Thyroid gland (tissue), 4 donors: ENCODE results near the gene ZNF862. TPM values are rescaled to one million over a fixed set of nuclear protein-coding genes. Genes with fewer than 3 reads are reported as not detected.

ENCODE experiments used
- DNase-seq, 2 donors: peaks; one replicate each; pipeline ENCODE4 v3.0.0-alpha.2; 2019
- H3K27ac ChIP-seq, 3 donors: fragments of 200-600 bp; sonication (generic); 1 replicate in 2 of 3; 2 replicates in 1 of 3; pipeline ENCODE4 v1.5.1; 2016 to 2019; ENCODE audit warnings: mild to moderate bottlenecking in 1 of 3, moderate library complexity in 1 of 3
- H3K27me3 ChIP-seq: fragments of 200-600 bp; sonication (generic); one replicate; pipeline ENCODE4 v1.5.1; 2019
- H3K36me3 ChIP-seq, 2 donors: fragments of 200-600 bp; sonication (generic); one replicate each; pipeline ENCODE4 v1.5.1; 2016 to 2019
- H3K4me1 ChIP-seq, 2 donors: fragments of 200-600 bp; sonication (generic); one replicate each; pipeline ENCODE4 v1.5.1; 2017 to 2019
- H3K4me3 ChIP-seq, 3 donors: fragments of 200-600 bp; sonication (generic); replicated peaks in 1 of 3; 1 replicate in 2 of 3; 2 replicates in 1 of 3; pipeline ENCODE4 v1.5.1; 2016; ENCODE audit warnings: mild to moderate bottlenecking in 1 of 3
- H3K9me3 ChIP-seq: fragments of 200-600 bp; sonication (generic); one replicate; pipeline ENCODE4 v1.5.1; 2017
- POLR2A ChIP-seq, 2 donors: fragments of 450-650 bp; IDR thresholded peaks; one replicate each; pipeline ENCODE4 v1.6.1; 2017; ENCODE audit warnings: antibody characterized with exemption in 2 of 2, mild to moderate bottlenecking in 2 of 2, moderate library complexity in 1 of 2
- WGBS, 2 donors: methylation state at CpG; one replicate each; pipeline ENCODE4 v1.1.5; 2017; 5-methylcytosine and 5-hydroxymethylcytosine counted together
- intact Hi-C: fragments of 100-400 bp; cut with DNase I; formaldehyde crosslinking; loops from one replicate; pipeline ENCODE4 v1.15.1; 2023
- total RNA-seq, 4 donors: library from RNA; depleted of rRNA; stranded (reverse); fragments of >200 nt; gene quantifications; one replicate each; pipeline ENCODE4 v1.2.3, GENCODE V29; 2016
- TF ChIP-seq, protein P1 (sequence below), 6 experiments: fragments of 200-600 bp in 3 of 6; fragments of 450-650 bp in 3 of 6; sonication (generic) in 3 of 6; IDR thresholded peaks; one replicate each; pipeline ENCODE4 v1.5.1; 2016 to 2019; ENCODE audit warnings: antibody characterized with exemption in 6 of 6, mild to moderate bottlenecking in 2 of 6, inconsistent platforms in 1 of 6, moderate library complexity in 1 of 6

ZNF862 gene
- total RNA-seq, 4 donors from 2014 or later = 23.6 to 53.7 (median 39.3) TPM

DNA sequence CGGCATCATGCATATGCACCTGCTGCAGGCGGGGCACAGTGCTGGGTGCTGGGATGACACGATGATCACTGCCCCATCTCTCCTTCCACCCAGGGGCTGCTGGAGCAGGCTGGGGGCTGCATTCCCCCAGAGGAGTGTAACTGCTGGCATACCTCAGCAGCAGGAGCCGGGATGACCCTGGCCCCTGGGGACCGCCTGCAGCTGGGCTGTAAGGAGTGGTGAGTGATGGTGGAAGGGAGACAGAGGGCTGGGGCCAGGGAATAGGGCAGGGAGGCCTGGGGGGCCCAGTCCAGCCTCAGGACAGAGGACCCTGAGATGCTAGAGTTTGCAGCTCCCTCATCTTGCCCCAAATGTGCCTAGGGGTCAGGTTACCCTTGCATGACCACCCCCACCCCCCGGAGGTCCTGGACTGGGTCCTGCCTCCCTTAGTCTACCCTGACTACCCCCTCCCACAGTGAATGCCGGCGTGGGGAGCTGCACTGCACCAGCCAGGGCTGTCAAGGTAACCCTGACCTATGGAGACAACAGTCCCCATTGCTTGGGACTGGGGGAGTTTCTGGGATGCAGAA lies 14.5 kb upstream of the ZNF862 start:
- no peak for DNase-seq
- 93 to 94% methylated on average over 7 to 8 of the region's 8 CpGs for WGBS, 2 donors
- intact Hi-C loops = no loop called here

DNA sequence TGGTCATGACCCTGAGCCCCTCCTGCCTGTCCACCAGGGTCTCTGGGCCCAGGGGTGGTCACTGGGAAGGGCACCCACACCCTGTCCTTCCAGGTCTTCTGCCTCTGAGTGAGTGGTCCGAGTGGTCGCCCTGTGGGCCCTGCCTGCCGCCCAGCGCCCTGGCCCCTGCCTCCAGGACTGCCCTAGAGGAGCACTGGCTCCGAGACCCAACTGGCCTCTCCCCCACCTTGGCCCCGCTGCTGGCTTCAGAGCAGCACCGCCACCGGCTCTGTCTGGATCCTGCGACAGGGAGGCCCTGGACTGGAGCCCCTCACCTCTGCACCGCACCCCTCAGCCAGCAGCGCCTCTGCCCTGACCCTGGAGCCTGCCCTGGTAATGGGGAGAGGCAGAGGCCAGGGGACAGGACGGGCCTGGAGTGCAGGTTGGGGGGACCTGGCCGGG lies 13.9 kb upstream of the ZNF862 start:
- intact Hi-C loops = no loop called here
- TF ChIP-seq, protein P1, sequence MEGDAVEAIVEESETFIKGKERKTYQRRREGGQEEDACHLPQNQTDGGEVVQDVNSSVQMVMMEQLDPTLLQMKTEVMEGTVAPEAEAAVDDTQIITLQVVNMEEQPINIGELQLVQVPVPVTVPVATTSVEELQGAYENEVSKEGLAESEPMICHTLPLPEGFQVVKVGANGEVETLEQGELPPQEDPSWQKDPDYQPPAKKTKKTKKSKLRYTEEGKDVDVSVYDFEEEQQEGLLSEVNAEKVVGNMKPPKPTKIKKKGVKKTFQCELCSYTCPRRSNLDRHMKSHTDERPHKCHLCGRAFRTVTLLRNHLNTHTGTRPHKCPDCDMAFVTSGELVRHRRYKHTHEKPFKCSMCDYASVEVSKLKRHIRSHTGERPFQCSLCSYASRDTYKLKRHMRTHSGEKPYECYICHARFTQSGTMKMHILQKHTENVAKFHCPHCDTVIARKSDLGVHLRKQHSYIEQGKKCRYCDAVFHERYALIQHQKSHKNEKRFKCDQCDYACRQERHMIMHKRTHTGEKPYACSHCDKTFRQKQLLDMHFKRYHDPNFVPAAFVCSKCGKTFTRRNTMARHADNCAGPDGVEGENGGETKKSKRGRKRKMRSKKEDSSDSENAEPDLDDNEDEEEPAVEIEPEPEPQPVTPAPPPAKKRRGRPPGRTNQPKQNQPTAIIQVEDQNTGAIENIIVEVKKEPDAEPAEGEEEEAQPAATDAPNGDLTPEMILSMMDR (IDR thresholded peaks at IDR 0.05) = no peak
- no peak for TF ChIP-seq POLR2A (IDR thresholded peaks at IDR 0.05)
- WGBS, 2 donors = 96 to 97% methylated on average over 7 to 13 of the region's 13 CpGs
- Histone ChIP-seq H3K4me3 (no peak overlapping the region), H3K36me3 (no peaks in the 10 kb centered on the region), H3K27me3 (no peaks in the 10 kb centered on the region), H3K9me3 (no peaks in the 10 kb centered on the region), H3K4me1 (peaks cover 5 to 6% of the 10 kb centered on the region in 2 donors), H3K27ac (no peak overlapping the region)
- no peak for DNase-seq

More for the DNA sequence above, 14.5 kb upstream of the ZNF862 start:
- TF ChIP-seq, protein P1 (IDR thresholded peaks at IDR 0.05) = no peak
- no peak for TF ChIP-seq POLR2A (IDR thresholded peaks at IDR 0.05)
- Histone ChIP-seq H3K9me3 (no peaks in the 10 kb centered on the region), H3K4me3 (no peak overlapping the region), H3K36me3 (no peaks in the 10 kb centered on the region), H3K4me1 (peaks cover 5 to 6% of the 10 kb centered on the region in 2 donors), H3K27me3 (no peaks in the 10 kb centered on the region), H3K27ac (no peak overlapping the region)

DNA sequence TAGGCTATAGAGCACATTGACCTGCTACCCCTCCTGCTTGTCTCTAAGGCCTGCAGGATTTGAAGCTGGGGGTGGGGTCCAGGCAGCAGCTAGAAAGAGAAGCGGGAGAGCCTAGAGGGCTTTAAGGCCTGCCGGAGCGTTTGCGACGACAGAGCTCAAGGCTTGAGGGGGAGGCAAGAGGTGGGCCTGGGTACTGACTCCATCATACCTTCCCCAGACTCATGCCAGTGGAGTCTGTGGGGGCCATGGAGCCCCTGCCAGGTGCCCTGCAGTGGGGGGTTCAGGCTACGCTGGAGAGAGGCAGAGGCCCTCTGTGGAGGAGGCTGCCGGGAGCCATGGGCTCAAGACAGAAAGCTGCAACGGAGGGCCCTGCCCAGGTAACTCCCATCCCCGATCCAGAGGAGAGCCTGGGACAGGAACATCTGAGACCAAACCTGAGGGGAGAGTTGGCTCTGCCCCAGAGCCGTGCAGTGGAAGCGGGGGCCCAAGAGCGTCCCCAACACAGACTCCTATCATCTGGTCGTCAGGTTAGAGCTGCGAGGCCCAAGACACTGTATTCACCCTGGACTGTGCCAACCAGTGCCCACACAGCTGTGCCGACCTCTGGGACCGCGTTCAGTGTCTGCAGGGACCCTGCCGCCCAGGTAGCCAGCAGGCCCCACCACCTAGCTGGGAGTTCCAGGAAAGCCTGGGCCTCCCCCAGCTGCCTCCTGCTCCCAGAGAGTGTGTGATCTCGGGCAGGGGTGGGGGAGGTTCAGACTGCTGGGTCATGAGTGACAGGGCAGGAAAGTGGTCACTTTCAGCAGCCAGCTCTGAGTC lies 13.2 kb upstream of the ZNF862 start:
- Histone ChIP-seq H3K4me3 (no peak overlapping the region), H3K36me3 (no peaks in the 10 kb centered on the region), H3K27me3 (no peaks in the 10 kb centered on the region), H3K9me3 (no peaks in the 10 kb centered on the region), H3K27ac (no peak overlapping the region), H3K4me1 (peaks cover 5 to 6% of the 10 kb centered on the region in 2 donors)
- intact Hi-C loops = no loop called here
- DNase-seq = no peak
- TF ChIP-seq, protein P1 (IDR thresholded peaks at IDR 0.05) = no peak
- 98 to 100% methylated on average over 8 to 12 of the region's 19 CpGs for WGBS, 2 donors

DNA sequence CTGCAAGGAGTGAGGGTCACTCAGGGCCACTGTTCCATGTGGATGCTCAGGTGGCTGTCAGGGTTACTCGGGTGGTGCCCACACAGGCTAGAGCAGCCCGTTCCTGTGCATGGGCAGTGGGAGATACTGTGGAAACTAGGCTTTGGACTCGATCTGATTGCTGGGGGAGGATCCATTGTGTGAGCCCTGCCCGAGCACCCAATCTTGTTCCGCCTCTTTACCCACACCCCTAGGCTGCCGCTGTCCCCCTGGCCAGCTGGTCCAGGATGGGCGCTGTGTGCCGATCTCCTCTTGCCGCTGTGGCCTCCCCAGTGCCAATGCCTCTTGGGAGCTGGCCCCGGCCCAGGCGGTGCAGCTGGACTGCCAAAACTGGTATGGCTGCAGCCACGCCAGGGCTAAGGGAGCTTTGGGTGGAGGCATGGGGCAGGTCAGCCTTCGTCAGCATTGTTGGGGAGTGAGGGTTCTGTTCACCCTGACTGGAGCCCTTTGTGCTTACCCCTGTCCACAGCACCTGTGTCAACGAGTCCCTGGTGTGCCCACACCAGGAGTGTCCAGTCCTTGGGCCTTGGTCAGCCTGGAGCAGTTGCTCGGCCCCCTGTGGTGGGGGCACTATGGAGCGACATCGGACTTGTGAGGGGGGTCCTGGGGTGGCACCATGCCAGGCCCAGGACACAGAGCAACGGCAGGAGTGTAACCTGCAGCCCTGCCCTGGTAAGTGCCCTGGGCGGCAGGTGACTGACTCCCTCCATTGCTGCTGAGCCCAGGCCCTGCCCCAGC lies 12.4 kb upstream of the ZNF862 start:
- Histone ChIP-seq H3K27ac (no peak overlapping the region), H3K27me3 (no peaks in the 10 kb centered on the region), H3K4me1 (peaks cover 2 to 3% of the 10 kb centered on the region in 2 donors), H3K4me3 (no peak overlapping the region), H3K9me3 (no peaks in the 10 kb centered on the region), H3K36me3 (no peaks in the 10 kb centered on the region)
- DNase-seq = no peak
- 75 to 90% methylated on average over 7 to 12 of the region's 19 CpGs for WGBS, 2 donors
- TF ChIP-seq POLR2A (IDR thresholded peaks at IDR 0.05) = no peak
- TF ChIP-seq, protein P1 (IDR thresholded peaks at IDR 0.05) = no peak
- intact Hi-C loops = no loop called here
